Activated CD4-positive, alpha-beta T cell treated with anti-CD3 and anti-CD28 coated beads for 36 hours (primary cell): ENCODE results near the gene CNIH3. TPM values are rescaled to one million over a fixed set of nuclear protein-coding genes. Genes with fewer than 3 reads are reported as not detected.
"Not testable (repeated sequence)": the region's sequence is repeated elsewhere in the genome, so short reads cannot be mapped to it uniquely, and the experiment has no call there.

Source experiments
- ATAC-seq: fragments of 200-7000 bp; cut with Tn5 transposase; one replicate; pipeline ENCODE4 v1.10.0; 2021; ENCODE audit warnings: mild to moderate bottlenecking, moderate library complexity
- CTCF ChIA-PET: fragments of 350-600 bp; sonication (Branson Sonifier 250); formaldehyde crosslinking; loops from one replicate; lab custom pipeline; 2021; ENCODE audit warnings: antibody characterized with exemption; lab: Charles Lee
- POLR2A ChIA-PET: fragments of 350-600 bp; sonication (Branson Sonifier 250); formaldehyde crosslinking; loops from one replicate; lab custom pipeline; 2021; ENCODE audit warnings: antibody characterized with exemption, inconsistent platforms; lab: Charles Lee
- DNase-seq: peaks from one replicate; pipeline ENCODE4 v3.0.0-alpha.2; 2020
- H3K27ac Mint-ChIP-seq: one replicate; pipeline ENCODE4 v1.8.0; 2021; ENCODE audit warnings: mixed read lengths
- H3K27me3 Mint-ChIP-seq: one replicate; pipeline ENCODE4 v1.8.0; 2021; ENCODE audit warnings: mixed read lengths
- H3K36me3 Mint-ChIP-seq: one replicate; pipeline ENCODE4 v1.8.0; 2021; ENCODE audit warnings: low read depth, mixed read lengths
- H3K4me1 Mint-ChIP-seq: one replicate; pipeline ENCODE4 v1.8.0; 2021; ENCODE audit warnings: mixed read lengths
- H3K4me3 Mint-ChIP-seq: one replicate; pipeline ENCODE4 v1.8.0; 2021; ENCODE audit warnings: mild to moderate bottlenecking, moderate library complexity, mixed read lengths
- H3K9me3 Mint-ChIP-seq: one replicate; pipeline ENCODE4 v1.8.0; 2021; ENCODE audit warnings: low read depth, mixed read lengths
- intact Hi-C, 2 experiments: fragments of 100-400 bp; cut with DNase I in 1 of 2; cut with micrococcal nuclease in 1 of 2; formaldehyde crosslinking; loops; one replicate each; pipeline versions ENCODE4 v1.14.2 to v1.15.1; 2022 to 2024; cut with DNase I, micrococcal nuclease
- total RNA-seq, 2 experiments: library from RNA; stranded (reverse); gene quantifications; one replicate each; pipeline ENCODE4 v1.2.3, GENCODE V29; 2021

Gene CNIH3
- 1 to 10 TPM; 1.5 to 1.8 TPM for total RNA-seq

DNA sequence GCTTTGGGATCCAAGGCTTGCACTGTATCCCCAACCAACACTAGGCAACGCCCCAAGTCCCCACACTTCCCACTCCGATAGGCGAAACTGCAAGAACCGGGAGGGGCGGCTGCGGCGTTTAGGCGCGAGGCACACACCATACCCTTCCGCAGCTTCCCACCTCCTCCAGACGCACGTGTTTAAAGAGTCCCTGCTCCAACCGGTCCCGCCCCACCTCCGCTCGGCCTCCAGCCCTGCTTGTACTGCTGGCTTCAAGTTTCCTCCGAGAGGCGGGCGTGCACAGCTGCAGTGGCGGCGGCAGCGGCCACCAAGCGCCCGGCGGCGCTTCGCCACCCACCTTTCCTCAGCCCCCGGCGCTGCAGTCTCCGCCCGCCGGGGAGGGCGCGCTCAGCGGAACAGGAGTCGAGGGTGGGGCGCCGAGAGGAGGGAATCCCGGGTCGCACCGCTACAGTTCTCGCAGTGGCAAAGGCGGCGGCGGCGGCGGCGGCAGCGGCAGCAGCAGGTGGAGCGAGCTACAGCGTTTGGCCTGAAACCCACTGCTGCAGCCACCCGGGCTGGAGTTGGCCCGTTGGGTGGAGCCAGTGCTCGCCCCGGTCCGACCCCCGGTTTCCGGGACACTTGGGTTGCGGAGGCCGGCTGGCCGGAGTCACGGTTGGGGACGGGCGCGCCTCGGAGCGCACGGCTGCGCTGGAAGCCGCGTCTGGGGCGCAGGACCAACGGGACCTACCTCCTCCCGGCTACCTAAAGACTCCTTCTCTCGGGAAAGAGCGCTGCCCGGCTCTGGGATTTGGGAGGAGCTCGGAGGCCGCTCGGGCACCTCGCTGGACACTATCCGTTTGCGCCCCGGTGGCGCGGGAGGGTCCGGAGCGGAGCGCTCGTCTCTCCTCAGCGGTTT, at the start of gene CNIH3:
CNIH3 (plus strand) TSS at position 457 of the 895 bp plus-strand sequence. CDS start 858 bp downstream, outside the sequence.
- Mint-ChIP-seq H3K4me3 (peak within 1 kb of the TSS; percentile 42), H3K27ac (no peak within 1 kb of the TSS), H3K4me1 (peaks cover 30% of the 10 kb centered on the region), H3K27me3 (peaks cover 46% of the 10 kb centered on the region), H3K36me3 (no peaks in the 10 kb centered on the region), H3K9me3 (no peaks in the 10 kb centered on the region)
- ATAC-seq (peak; percentile 73), DNase-seq (peak; percentile 56)
- intact Hi-C loops: no loop called here
- POLR2A ChIA-PET: no interaction called here
- CTCF ChIA-PET: no interaction called here

DNA sequence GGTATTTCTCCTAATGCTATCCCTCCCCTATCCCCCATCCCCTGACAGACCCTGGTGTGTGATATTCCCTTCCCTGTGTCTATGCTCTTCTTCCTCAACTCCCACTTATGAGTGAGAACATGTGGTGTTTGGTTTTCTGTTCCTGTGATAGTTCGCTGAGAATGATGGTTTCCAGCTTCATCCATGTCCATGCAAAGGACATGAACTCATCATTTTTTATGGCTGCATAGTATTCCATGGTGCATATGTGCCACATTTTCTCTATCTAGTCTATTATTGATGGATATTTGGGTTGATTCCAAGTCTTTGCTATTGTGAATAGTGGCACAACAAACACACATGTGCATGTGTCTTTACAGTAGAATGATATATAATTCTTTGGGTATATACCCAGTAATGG, 49.6 kb upstream of the CNIH3 start:
- POLR2A ChIA-PET, ATAC-seq, H3K4me1 Mint-ChIP-seq, H3K4me3 Mint-ChIP-seq, DNase-seq, H3K27ac Mint-ChIP-seq, H3K36me3 Mint-ChIP-seq, H3K27me3 Mint-ChIP-seq, intact Hi-C loops, CTCF ChIA-PET, H3K9me3 Mint-ChIP-seq: not testable (repeated sequence)

DNA sequence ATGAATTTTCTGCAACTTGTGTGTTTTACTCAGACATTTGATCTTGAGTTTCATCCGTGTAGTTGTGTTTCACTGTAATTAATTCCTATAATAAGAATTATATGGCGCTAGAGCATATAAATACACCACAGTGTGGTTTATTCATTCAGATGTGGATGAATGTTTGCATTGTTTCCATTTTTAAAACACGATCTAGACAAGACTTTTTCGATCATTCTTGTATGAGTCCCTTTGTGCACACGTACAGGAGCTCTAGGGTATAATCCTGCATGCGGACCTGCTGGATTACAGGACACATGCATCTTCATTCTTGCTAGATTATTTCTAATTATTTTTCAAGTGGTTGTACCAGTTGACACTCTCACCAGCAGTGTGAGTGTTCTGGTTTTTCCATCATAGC, 46.8 kb upstream of the CNIH3 start:
- Mint-ChIP-seq H3K4me1 (no peaks in the 10 kb centered on the region), H3K9me3 (no peaks in the 10 kb centered on the region), H3K4me3 (no peak overlapping the region), H3K27ac (no peak overlapping the region), H3K27me3 (peaks cover 3% of the 10 kb centered on the region), H3K36me3 (no peaks in the 10 kb centered on the region)
- intact Hi-C loops: no loop called here
- ATAC-seq (no peak), DNase-seq (no peak)
- POLR2A ChIA-PET: no interaction called here
- CTCF ChIA-PET: no interaction called here

DNA sequence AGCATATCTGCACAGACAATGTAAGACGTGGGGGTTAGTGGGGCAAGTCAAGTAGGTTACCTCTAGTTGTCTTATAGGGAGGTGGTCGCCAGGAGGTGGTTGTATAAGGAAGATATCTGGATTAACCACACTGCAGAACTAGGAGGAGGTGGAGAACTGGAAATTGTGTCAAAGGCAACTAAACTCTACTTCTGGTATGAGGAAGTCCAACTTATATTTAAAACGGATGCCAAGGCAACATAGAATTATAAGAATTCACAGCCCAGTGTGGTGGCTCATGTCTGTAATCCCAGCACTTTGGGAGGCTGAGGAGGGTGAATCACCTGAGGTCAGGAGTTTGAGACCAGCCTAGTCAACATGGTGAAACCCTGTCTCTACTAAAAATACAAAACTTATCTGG, 44.1 kb upstream of the CNIH3 start:
- POLR2A ChIA-PET, intact Hi-C loops, H3K4me1 Mint-ChIP-seq, ATAC-seq, H3K9me3 Mint-ChIP-seq, H3K36me3 Mint-ChIP-seq, DNase-seq, H3K4me3 Mint-ChIP-seq, H3K27ac Mint-ChIP-seq, H3K27me3 Mint-ChIP-seq, CTCF ChIA-PET: not testable (repeated sequence)

DNA sequence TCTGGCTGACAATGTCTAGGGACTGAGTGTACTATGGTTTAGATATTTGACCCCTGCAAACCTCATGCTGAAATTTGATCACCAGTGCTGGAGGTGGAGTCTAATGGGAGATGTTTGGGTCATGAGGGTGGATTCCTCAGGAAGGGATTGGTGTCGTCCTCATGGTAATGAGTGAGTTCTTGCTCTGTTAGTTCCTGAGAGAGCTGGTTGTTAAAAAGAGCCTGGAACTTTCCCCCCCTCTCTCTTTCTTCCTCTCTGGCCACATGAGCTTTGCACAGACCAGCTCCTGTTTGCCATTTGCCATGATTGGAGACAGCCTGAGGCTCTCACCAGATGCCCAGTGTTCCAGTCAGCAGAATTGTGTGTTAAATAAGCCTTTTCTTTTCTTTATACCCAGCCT, 36.6 kb upstream of the CNIH3 start:
- ATAC-seq (no peak), DNase-seq (no peak)
- peaks cover 3% of the 10 kb centered on the region for H3K27me3 Mint-ChIP-seq
- ChIA-PET CTCF (no interaction called here), POLR2A (no interaction called here)
- no peaks in the 10 kb centered on the region for H3K36me3 Mint-ChIP-seq
- H3K4me1 Mint-ChIP-seq: no peaks in the 10 kb centered on the region
- H3K9me3 Mint-ChIP-seq: peaks cover 9% of the 10 kb centered on the region
- no peak overlapping the region for H3K27ac Mint-ChIP-seq
- H3K4me3 Mint-ChIP-seq: no peak overlapping the region
- intact Hi-C loops: no loop called here

DNA sequence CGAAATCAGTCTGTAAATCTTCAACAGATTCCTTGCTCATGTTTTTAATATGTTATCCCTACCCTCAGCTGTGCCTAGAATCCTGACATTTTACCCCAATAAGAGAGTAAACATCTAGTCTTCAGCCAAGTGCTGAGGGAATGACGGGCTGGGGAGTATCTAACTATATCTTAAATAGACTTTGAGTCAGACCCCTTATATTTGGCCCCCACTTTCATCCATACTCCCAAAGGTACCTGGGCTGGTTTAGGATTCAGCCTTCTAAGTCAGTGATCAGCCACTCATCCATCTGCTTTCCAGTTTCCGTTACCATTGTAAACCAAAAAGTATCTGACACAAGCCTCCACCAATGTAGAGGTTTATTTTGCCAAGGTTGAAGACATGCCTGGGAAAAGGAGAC, 36.1 kb upstream of the CNIH3 start:
- POLR2A ChIA-PET: no interaction called here
- intact Hi-C loops: no loop called here
- ATAC-seq (no peak), DNase-seq (no peak)
- H3K4me1 Mint-ChIP-seq: no peaks in the 10 kb centered on the region
- no peak overlapping the region for H3K27ac Mint-ChIP-seq
- no peaks in the 10 kb centered on the region for H3K36me3 Mint-ChIP-seq
- CTCF ChIA-PET: no interaction called here
- H3K4me3 Mint-ChIP-seq: no peak overlapping the region
- H3K9me3 Mint-ChIP-seq: peaks cover 9% of the 10 kb centered on the region
- peaks cover 3% of the 10 kb centered on the region for H3K27me3 Mint-ChIP-seq

DNA sequence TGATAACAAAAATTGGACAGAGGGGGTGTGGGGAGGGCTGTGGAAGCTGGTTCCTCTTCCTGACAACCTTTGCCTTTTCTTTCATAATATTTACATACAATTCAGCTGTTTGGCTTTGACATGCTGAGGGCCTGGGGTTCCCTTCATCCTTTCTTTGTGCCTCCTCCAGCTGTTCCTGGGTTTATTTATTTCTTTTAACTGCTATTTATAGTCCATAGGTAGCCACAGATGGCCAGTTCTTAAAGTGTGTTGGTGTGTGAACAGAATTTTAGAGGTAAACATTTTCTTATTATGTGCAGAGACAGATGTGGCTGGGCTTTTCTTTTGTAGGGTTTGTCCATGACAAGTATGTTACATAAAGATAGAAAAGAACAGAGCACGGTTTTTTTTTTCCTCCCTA, 34.1 kb upstream of the CNIH3 start:
- CTCF ChIA-PET: interaction anchor here (0.6 kb wide), 1 partner anchor 115 kb away, joined by 3 read pairs; no protein-coding TSS in a partner anchor
- H3K36me3 Mint-ChIP-seq: no peaks in the 10 kb centered on the region
- H3K4me1 Mint-ChIP-seq: no peaks in the 10 kb centered on the region
- no peak overlapping the region for H3K4me3 Mint-ChIP-seq
- H3K27me3 Mint-ChIP-seq: peaks cover 3% of the 10 kb centered on the region
- peaks cover 1% of the 10 kb centered on the region for H3K9me3 Mint-ChIP-seq
- POLR2A ChIA-PET: no interaction called here
- intact Hi-C loops: no loop called here
- ATAC-seq (no peak), DNase-seq (no peak)
- no peak overlapping the region for H3K27ac Mint-ChIP-seq

DNA sequence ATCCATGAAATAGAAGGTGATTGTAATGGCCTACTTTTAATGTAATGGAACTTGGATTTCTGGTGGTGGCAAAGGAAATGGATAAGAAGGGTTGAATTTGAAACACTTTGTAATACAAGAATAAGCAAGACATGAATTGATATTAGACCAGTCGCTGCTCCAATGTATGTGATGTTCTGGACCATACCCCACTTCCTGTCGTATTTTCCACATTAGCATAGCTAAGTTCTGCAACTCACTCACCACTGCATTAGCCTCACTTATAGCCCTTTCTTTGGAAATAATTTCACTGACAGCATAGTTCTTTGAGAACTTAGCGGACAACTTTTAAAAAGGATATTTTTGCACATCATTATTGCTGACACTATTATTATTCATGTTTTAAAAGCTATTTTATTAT, 32.3 kb upstream of the CNIH3 start:
- Mint-ChIP-seq H3K9me3 (no peaks in the 10 kb centered on the region), H3K4me1 (no peaks in the 10 kb centered on the region), H3K4me3 (no peak overlapping the region), H3K27me3 (no peaks in the 10 kb centered on the region), H3K36me3 (peaks cover under 1% of the 10 kb centered on the region), H3K27ac (no peak overlapping the region)
- no peak for DNase-seq
- POLR2A ChIA-PET: no interaction called here
- CTCF ChIA-PET: no interaction called here
- ATAC-seq: no peak
- intact Hi-C loops: no loop called here

DNA sequence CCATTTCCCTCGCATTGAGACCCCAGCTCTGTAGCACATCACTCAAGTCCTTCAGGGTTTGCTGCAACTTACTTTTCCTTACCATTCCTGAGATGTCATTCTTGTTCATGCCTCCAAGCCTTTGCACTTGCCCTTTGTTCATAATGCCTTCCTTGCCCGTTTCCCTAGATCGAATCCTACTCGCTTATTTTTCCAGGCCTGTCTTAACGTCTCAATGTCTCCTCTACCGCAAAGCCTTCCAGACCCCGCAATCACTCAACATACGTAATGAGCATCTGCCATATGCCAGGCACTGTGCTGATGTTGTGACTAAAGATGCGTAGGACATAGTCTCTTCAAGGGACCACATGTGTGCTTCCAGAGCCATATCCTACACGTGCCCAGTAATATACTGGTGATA, 31.1 kb upstream of the CNIH3 start:
- Mint-ChIP-seq H3K36me3 (peaks cover 1% of the 10 kb centered on the region), H3K9me3 (no peaks in the 10 kb centered on the region), H3K27ac (no peak overlapping the region), H3K4me1 (no peaks in the 10 kb centered on the region), H3K27me3 (no peaks in the 10 kb centered on the region), H3K4me3 (no peak overlapping the region)
- CTCF ChIA-PET: no interaction called here
- intact Hi-C loops: no loop called here
- ATAC-seq (no peak), DNase-seq (no peak)
- POLR2A ChIA-PET: no interaction called here

DNA sequence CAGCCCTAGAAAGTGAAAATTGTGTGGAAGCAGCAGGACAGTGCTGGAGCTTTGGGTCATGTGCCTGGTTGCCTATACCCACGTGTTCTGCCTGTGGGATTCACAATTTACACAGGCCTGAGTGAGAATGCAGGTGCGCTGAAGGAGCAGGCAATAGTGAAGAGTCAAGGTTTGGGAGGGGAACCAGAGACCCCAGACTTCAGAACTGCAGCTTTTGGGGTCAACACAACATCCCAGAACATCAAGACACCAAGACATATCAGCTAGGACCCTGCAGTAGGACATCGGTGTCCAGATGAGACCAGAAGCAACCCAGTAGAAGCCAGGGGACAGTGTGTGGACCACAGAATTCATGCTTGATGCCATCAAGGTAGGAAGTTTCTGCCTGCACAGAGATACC, 29.1 kb upstream of the CNIH3 start:
- no peak for DNase-seq
- intact Hi-C loops: no loop called here
- Mint-ChIP-seq H3K36me3 (peaks cover 1% of the 10 kb centered on the region), H3K27me3 (no peaks in the 10 kb centered on the region), H3K4me3 (no peak overlapping the region), H3K4me1 (no peaks in the 10 kb centered on the region), H3K9me3 (no peaks in the 10 kb centered on the region), H3K27ac (no peak overlapping the region)
- CTCF ChIA-PET: no interaction called here
- POLR2A ChIA-PET: no interaction called here
- ATAC-seq: no peak

DNA sequence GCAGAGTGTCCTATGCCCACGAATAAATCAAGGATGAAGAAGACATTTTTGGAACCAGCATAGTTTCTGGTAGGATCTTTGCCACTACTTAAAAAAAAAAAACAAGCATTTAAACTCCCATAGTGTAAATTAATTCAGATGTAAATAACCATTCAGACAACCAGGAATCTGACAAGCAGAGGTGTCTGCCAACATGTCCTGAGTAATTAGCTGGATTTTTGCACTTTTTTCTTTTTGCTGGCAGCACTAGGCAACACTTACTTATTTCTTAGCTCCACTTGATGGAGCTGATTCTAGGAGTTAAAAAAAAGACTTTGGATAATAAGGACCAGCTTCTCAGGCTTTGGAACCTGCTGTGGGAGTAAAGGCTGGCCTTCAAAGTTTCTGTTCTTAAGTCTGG, 27.6 kb upstream of the CNIH3 start:
- Mint-ChIP-seq H3K27me3 (no peaks in the 10 kb centered on the region), H3K36me3 (peaks cover 1% of the 10 kb centered on the region), H3K4me1 (no peaks in the 10 kb centered on the region), H3K27ac (no peak overlapping the region), H3K9me3 (no peaks in the 10 kb centered on the region), H3K4me3 (no peak overlapping the region)
- no peak for ATAC-seq
- ChIA-PET POLR2A (interaction anchor here (0.7 kb wide), 1 partner anchor 31 kb away, joined by 5 read pairs; no protein-coding TSS in a partner anchor), CTCF (interaction anchor here (0.6 kb wide), 1 partner anchor 91 kb away, joined by 4 read pairs; no protein-coding TSS in a partner anchor)
- intact Hi-C loops: no loop called here
- DNase-seq: no peak

DNA sequence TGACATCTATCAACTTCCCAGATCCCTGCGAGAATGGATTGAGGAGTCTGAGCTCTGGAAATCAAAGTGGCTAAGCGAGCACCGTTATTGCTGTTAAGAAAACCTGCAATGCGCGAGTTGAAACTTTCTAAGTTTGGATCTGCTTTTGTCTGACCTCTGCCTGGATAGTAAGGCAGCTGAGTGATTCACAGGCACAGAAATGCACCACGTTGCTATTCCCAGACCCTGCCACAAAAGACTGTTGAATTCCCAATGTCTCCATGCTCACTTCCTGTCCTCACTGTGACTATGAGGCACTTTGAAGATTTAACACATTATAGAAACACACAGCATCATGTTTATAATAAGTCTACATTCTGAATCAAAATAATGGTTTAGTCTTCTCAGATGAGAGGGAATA, 27.1 kb upstream of the CNIH3 start:
- ATAC-seq (no peak), DNase-seq (no peak)
- intact Hi-C loops: no loop called here
- H3K4me1 Mint-ChIP-seq: no peaks in the 10 kb centered on the region
- no peak overlapping the region for H3K27ac Mint-ChIP-seq
- H3K4me3 Mint-ChIP-seq: no peak overlapping the region
- no peaks in the 10 kb centered on the region for H3K27me3 Mint-ChIP-seq
- H3K9me3 Mint-ChIP-seq: no peaks in the 10 kb centered on the region
- ChIA-PET CTCF (interaction anchor here (0.6 to 0.8 kb wide), 2 partner anchors 90 to 144 kb away, joined by 3 to 4 read pairs; no protein-coding TSS in a partner anchor), POLR2A (interaction anchor here (0.7 kb wide), 1 partner anchor 30 kb away, joined by 5 read pairs; no protein-coding TSS in a partner anchor)
- H3K36me3 Mint-ChIP-seq: peaks cover 1% of the 10 kb centered on the region
